HUDEP-2 (cell line): ENCODE data around the gene SKIC3.

Experiments
- DNase-seq, 76 experiments: peaks; one replicate each; lab custom pipeline; 2025; ENCODE audit not compliant: unreplicated experiment in 76 of 76; lab: John Stamatoyannopoulos, UW

The SKIC3 gene

DNA sequence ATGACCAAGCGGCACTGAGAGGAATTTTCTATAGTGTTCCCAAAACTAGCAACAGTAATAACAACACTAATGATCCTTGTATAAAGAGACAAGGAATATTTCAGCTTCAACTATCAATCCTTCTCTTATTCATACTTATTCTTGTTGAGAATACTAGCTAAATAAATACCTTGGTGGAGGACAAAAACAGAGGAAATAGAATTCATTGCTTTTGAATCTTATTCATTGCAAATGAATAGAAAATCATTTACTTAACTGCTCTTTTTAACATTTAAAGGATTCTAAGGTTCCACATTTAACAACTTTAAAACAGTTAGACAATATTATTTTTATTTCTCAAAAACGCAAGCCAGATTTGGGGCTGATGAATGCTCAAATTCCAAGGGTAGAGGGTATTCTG is 22.4 kb downstream of the SKIC3 start:
- no peak for DNase-seq

DNA sequence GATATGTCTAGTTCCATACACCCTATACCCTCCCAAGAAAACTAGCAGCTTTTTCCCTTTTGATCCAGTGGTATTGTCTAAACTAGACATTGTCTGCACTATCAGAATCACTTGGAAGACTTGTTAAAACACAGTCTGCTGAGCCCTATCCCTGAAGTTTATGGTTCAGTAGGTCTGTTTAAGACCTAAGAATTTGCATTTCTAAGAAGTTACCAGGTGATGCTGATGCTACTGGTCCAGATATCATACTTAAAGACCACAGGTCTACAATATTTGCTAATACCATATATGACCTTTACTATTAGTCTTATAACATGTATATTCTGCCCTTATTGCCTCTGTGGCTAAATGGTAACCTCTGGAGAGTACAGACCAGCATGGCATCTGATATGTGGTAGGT is 23.3 kb downstream of the SKIC3 start:
- no peak for DNase-seq

DNA sequence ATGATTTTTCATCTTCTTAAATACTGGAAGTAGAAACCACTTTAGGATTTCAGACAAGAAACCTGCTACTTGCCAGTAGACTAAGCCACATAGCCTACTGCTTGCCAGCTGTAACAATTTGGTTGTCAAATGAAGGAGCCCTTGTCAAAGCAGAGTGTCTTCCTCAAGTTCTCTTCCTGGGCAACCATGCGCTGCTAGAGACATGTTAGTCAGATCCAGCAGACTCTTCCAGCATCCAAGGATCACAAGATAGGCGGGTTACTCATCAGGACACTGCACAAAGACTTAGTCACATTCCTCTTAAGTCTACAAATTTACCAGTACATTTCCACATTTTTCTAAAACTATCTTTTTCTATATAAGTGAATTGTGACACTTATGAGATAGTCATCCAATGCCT is 24.4 kb downstream of the SKIC3 start:
- DNase-seq: no peak

DNA sequence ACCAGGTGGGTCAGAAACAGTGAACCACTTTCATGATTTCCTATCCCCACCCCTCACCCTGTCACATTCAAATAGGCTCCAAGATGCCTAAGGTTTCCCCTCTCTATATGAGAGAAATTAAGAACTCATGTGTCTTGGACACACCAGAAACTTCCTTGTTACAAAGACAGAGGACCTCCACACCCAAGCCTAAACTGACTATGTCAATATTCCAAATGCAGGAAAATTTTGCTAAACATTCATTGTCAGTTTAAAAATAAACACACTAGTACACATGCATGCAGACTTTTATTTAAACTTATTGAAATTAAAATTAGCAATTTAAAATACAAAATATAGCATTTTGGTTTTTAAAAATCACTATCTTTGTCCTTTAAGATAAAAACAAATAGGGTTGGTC is 26.2 kb downstream of the SKIC3 start:
- DNase-seq: no peak

DNA sequence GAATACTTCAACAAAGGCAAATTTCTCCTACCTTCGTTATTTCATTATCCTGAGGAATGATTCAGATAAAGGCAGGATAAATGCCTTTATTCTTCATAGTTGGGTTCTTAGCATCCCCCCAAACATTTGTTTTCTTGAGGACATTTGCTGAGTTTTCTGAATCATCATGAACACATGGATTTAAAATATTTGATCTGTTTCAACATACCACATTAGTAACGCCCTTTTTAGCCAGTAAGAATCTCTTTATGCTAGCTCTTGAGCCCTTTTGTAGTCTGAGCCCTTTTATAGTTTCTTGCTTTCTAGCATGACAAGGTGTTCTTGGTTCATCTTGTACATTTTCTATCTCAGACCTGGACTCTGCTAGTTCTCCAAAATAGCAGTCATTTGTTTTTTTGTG is 27.9 kb downstream of the SKIC3 start:
- DNase-seq: no peak

DNA sequence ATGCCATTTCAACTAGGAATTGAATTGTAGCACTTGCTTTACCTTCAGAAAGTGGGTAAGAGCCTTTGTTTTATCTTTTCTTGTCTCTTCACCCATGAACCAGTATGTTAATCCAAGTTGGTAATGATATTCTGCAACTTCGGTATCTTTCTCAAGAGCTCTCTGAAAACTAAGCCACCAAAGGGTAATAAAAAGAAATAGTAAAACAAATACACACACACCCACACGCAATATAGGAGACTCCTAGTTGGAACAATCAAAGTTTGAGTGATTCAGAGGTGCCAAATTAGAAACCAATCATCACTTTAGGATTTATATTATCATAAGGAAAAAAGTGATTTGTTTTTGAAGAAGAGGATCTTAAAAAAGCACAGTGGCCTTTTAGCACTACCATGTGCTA is 30.4 kb downstream of the SKIC3 start:
- DNase-seq: no peak

DNA sequence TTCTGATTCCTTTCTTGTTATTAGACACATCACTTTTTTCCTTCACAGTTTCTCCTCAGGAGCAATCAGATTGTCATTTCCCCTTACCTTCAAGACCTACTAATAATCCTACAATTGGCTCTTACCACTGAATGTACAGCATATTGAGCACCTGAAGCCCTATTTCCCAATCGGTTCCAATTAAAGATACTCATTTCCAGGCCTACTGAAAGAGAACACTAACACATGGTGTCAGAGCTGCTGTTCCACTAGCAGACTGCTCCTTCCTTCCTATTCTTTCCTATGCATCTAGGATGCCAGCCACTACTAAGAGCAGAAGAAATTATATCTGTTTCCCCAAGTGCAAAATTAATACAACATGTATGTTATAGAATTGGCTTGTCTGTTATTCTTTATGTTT is 34.6 kb downstream of the SKIC3 start:
- no peak for DNase-seq

DNA sequence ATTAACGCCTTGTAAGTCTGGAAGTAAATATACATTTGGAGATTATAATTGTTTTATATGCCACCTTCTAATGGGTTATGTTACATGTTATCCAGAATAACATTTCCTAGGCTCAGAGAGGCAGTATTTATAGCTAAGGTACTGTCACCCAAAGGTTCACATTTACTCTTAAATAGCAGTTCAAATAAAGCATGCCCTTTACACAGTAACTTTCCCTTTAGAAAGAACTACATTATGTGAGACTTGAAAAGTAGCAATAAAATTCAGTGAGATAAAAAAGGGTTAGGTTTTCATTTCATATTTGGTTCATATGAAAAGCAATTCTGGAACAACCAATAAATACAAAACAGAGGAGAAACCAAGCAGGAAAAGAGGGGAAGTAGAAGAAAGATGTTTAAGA is 35.1 kb downstream of the SKIC3 start:
- DNase-seq: no peak

DNA sequence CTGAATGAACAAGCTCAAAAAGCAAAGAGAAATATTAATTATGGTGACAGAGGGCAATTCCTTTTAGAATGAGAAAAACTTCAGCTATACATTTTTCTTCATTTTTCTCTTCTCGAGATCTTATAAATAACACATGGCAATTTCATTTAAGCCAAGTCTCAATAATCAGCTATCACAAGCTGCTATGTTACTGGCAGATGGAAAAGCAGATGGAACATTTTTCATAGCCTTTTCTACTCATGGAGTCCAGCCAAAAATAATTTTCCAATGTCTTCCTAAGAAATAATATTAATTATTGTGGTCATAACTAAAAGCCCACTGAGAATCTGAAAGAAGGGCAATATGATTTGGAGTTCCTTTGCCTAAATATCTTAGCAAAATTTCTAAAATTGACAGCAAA is 35.6 kb downstream of the SKIC3 start:
- no peak for DNase-seq

DNA sequence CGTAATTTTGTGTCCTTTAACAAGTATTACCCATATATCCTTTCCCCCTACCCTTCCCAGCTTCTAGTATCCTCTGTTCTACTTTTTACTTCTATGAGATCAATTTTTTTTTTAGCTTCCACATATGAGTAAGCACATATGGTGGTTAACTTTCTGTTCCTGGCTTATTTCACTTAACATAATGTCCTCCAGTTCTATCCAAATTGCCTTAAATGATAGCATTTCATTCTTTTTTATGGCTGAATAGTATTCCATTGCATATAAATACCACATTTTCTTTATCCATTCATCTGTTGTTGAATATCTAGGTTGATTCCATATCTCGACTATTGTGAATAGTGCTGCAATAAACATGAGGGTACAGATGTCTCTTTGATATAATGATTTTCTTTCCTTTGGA is 36.4 kb downstream of the SKIC3 start:
- no peak for DNase-seq

DNA sequence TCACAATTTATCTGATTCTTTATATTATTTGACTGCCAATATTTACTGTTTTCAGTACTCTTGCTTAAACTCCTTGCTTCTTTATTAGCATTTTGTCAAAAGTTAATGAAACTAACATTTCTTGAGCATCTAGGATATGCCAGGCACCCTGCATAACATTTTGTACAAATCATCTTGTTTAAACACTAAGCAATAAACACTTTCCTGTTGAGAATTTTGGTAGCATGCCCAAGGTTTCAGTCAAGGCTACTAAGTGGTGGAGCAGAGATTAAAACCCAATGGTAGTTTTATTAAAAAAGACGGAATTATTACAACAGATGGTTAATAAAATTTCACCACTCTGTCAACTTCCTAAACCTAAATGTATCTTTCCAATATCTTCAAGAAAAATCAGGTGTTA is 43.2 kb downstream of the SKIC3 start:
- DNase-seq: no peak

DNA sequence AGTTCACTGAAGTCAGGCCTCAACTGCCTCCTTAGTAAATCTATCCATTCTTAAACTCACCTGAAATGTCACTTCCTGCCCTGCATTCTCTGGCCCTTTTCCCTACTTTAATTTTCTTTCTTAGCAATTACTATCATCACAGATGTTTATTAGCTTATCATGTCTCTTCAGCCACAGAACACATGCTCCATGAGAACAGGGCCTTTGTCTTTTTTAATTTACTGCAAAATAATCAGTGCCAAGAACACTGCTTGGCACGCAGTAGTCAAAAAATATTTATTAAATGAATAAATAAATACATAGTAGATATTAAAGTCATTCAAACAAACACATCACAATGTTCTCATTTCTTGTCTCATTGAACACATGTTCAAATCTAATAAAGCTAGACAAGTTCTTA is 46.2 kb downstream of the SKIC3 start:
- no peak for DNase-seq
